Stimulated activated CD4-positive, alpha-beta T cell treated with anti-CD3 and anti-CD28 coated beads, TNF-alpha, amount 100 ng/mL, for 4 hours (primary cell): ENCODE data around the gene TBC1D22A.
"Not testable (repeated sequence)": the region's sequence is repeated elsewhere in the genome, so short reads cannot be mapped to it uniquely, and the experiment has no call there.

Source experiments
- DNase-seq, 3 experiments: peaks; one replicate each; pipeline ENCODE4 v3.0.0-alpha.2; 2020; ENCODE audit warnings: low read depth in 3 of 3

Gene TBC1D22A

DNA sequence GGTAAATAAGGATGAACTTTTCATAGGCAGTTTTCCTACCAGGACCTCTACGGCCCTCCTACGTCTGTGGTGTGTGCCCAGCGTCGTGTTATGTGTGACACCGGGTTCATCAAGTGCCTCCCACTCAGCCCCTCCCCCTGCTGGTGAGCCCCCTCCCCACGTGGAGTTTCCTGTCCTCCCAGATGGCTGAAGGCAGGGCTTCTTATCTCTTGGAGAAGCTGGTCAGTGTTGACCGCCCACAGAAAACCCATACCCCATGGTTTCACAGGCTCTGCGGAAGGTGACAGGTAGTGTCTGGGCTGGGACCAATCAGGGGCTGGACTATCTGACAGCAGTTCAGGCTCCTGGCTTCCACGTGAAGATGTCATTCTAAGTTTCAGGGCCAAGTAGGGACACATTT, 393.5 kb downstream of the TBC1D22A start:
- no peak for DNase-seq

DNA sequence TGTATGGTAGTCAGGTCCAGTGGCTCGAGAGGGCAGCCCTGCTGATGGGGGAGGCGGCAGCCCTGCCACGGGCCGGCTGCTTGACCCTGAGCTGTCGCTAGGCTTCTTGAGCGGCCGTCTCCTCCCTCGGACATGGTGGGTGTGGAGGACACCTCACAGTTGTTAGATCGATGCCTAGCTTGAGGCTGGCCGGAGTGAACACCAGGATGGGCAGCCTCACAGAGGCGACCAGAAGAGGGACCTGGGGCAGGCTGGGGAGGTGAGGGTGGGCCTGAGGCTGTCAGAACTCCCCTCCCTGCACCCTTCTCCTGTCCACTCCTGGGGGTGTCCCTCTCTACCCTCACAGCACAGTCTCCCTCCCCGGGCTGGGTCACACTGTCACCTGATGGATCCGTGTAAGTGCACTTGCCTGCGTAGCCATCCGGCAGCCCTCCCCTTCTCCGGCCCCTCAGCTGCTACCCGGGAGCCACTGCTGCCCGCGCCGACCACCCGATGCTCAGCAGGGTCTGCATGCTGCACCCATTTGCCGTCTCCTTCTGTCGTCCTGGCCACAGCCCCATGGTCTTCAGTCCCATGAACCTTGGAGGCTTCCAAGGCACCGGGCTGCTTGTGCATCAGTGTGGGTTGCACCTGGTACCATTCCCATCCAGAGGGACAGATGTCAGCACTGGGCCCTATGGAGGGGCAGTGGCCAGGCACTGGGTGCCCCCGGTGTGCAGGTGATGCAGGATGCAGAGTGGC, 394.1 kb downstream of the TBC1D22A start:
- no peak for DNase-seq

DNA sequence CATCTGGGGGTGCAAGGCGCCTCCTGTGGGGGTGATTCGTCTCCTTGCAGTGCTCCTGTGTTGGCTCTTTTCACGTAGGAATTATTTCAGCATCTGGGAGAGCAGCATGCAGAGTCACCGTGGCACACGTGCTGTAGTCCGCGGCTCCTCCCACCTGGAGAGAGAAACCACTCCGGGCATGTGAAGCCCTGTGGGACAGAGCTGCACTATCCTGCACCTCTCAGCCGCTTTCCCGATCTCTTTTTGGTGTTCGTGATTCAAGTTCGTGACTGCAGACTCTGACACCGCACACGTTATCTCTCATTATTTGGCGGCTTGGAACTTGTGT, 394.6 kb downstream of the TBC1D22A start:
- DNase-seq: no peak

DNA sequence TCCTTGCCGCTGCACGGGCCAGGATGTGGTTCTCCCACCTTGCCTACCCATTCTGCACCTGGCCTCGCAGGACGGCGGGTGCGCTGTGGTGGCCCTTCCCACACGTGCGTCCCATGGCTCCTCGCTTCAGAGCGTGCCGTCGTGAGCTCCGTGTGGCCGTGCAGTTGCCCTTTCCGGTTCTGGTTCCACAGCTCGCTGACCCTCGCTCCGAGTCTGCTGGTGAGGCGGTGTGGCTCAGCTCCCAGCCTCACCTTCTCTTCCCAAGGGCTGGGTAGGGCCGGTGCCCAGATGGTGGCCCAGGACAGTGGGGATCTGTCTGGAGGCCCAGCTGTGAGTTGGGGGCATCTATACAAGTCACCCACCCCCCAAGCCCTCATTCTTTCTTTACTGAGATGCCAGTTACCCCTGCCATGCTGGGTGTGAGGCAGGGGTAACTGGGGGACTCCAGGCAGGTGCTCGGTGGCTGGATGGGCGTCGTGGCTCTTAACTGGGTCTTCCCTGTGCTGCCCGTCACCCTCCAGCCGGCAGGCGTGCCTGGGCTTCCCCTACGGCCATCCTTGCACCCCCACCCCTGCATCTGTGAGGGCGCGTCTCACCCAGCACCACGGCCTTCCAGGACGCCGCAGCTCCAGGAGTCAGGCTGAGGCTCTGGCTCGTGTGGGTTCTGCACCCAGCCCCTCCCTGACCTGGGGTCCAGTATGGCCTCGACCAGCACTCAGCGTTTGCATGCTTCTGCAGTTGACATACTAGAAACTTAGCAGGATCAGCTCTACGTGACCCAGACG, 395.2 kb downstream of the TBC1D22A start:
- no peak for DNase-seq

DNA sequence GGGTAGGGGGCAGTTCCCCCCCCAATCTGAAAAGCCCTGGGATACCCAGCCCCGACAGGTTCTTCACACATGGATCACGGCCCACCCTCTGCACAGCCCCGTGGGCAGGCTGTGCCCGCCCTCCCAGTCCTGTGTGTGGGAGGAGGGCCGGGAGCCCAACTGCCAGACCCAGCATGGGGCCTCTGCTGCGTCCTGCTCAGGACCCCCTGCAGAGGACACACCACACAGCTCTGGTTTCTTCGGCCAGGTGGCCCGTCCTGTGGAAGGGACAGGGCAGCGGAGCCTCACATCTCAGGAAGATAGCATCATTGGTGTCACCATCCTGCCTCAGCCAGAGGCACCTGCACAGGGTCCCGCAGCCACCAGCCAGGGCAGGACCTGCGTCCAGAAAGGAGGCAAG, 396.0 kb downstream of the TBC1D22A start:
- DNase-seq: no peak

DNA sequence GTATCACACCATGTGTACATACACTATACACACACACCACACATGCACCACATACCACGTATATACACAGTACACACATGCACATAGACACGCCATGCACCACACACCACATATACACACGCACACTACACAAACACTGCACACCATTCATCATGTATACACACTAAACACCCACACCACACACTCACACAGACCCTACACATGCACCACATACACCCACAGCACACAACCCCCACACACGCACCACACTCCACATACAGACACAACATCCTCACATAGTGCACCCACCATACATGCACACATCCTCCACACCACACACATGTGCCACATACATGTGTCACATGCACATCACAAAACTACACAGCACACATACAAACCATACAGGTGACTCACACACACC, 397.1 kb downstream of the TBC1D22A start:
- no peak for DNase-seq

DNA sequence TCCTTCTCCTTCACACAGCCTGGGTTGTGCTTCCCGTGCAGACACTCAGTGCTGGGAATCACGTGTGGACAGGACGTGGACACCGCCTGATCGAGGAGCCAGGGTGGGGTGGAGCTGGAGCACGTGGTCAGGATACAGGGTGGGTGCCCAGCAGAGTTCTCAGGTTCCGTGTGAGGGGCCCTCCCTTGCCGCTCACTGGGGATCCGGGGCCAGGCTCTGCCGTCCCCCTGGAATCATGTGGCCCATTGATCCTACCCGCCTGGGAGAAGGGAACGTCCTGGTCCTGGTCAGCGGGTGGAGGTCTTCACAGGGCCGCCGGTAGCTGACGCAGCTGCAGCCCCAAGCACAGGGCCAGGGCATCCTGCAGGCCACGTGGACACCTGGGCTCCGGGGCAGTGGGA, 397.7 kb downstream of the TBC1D22A start:
- DNase-seq: no peak

DNA sequence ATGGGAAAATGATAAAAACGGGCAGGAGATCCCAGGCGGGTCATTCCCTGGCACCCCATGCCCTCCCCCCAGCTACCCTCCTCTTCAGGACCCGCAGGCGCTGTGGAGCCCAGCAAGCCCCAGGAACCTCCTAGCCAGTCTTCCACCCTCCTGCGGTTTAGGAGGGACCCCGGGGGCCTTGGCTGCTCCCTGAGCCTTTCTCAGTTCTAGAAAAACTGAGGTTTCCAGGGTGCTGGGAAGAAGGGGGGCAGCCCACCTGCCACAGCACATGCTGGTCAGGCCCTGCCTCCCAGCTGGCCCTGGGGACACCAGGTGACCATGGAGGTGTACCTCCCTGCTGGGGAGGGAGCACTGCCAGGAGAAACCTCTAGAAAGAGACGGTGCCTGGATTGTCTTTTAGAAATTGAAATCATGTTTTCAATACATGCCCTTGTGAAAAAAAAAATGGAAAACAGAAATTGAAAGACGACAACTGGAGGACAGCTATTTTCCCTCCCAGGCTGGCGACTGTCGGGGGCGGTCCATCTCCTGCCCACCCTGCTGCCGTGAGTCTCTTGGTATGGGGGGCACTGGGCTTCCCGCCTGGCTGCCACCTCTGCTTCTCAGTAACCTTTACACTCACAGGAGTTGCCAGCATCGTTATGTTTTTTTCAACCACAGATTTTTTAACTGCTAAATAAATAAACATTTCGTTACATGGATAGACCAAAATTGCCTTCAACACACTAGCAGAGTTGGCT, 398.5 kb downstream of the TBC1D22A start:
- no peak for DNase-seq

DNA sequence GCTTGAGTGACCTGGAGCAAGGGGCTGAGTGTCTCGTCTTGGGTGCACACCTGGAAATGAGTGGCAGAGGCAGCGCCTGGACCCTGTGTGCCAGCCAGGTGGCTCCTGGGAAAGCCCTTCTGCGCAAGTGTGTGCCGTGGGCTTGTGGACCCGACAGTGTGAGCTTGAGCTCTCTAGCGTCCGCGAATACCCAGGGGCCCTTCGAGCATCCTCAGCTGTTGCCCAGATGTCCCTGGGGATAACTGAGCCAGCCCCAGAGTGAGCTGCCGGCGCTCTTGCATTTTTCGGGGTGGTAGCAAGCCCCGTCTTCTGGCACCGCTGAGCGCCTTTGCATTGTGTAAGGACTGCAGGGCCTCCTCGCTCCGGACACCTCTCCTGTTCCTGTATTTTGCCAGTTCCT, 399.2 kb downstream of the TBC1D22A start:
- DNase-seq: no peak

DNA sequence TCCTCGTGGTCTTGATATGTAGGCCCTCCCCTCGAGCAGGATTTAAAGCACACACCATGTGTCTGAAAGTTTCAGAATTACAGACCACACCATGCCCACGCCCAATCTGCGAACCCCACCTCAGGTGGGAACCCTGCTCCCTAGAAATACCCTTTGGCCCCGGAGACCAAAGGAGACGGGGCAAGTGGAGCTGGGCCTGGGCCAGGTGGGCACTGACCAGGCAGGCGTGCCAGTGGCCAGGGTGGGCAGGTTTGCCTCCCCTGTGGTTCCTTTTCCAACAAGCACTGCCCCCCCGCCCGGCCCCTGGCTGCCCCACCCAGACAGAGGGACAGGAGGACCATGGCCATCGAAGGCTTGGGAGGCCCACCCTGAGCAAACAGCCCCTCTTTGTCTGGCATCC, 400.4 kb downstream of the TBC1D22A start:
- DNase-seq: no peak

DNA sequence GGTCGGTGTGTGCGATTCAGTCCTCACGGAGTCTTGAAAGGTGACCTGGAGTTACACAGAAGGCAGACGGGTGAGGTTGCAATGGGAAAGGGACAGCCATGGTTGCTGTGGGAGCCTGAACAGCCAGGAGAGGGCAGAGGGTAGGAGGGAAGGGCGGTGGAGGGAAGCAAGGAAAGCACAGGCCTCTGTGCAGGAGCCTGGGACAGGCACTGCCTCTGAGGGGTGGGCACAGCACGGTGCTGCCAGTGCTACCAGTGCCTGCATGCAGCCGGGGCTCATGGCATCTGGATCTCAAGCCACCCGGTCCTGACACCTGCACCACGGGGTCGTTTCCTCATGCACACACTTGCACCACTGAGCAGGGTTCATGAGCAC, 401.0 kb downstream of the TBC1D22A start:
- DNase-seq: no peak

DNA sequence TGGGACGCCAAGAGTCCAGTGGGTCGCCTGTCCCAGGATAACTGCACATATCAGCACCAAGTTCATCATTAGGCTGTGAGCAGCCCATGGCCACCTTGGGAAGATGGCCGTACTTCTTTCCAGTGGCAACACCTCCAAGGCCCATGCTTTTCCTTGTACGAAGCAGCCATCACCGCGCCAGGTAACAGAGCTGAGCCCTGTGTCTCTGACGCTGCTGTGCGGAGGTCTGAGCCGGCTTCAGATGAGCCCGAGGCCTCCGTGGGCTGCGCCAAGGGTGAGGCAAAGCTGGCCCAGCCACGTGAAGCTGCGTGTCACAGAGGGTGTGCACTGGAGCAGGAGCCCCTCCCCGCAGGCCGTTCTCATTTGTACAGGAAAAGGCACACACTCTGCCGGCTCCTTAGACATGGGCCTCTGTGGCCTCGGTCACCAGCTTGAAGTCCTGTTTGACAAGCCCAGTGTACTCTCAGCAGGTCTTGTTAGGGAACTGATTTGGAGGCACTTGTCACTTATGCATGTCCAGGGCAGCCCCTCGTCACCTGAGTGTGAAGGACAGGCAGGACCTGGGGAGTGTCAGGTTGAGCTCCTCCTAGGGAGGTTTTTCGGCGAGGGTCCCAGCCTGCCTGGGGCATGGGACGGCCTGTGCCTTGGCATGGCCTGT, 401.5 kb downstream of the TBC1D22A start:
- no peak for DNase-seq

DNA sequence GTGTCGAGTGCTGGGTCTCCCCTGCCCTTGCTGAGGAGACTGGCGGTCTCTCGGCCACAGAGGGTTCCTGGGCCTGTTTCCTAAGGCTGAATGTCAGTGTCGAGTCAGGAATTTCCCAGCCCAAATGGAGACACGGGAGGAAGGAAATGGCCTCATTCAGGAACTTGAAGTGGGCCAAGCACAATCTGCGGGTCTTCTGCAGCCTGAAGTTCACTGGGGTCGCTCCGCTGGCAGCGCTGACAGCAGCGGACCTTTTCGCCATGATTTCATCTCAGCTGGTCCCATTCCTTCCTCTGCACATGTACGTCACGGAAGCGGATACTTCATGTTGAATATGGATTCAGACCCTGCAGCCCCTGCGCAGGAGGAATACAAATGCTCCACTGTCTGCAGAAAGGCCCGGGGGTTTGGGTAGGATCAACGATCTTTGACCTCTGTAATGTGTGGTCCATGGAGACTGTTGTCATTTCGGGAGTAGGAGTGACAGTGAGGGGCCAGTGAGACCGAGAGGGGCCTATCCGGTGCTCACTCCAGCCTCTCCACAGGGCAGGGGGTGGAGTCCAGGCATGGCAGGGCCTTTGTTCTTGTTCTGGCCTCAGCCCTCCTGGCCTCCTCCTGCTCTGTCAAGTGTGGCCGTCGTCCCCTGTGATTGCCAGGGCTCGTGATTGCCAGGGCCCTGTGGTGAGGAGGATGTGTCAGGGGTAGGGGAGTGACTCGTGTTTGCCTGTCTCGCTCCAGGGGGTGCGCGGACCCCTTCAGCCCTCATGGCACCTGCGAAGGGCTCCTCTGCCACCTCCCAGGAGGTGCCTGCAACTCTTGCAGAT, 402.3 kb downstream of the TBC1D22A start:
- DNase-seq: no peak

DNA sequence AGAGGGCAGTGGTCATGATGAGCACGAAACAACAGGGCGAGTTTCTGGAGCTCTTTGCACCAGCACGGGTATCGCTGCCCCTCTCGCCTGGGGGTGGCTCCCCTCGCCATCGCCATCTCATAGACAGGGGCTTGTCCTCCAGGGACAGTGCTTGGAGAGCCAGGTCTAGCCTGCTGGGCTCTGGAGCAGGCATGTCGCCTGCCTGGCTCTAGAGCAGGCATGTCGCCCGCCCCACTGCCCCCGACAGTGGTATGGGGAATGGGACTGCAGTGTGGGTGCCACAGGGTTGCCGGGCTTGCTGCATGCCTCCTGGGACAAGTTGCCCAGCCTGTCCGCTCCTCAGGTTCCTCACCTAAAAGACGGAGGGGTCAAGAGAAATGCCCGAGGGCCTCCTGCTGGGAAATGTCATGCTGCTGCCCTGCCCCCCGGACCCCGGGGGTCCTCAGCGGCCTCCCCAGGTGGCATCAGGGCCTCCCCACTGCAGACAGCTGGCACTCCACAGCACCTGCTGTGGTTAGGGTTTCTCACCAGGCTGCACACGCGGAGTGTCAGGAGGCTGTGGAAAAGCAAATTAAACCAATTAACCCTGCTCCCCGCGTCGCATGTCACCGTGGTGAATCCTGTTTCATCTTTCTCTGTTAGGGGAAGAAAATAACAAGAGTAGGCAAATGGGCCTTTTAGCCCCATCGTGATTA, 403.0 kb downstream of the TBC1D22A start:
- DNase-seq: no peak

DNA sequence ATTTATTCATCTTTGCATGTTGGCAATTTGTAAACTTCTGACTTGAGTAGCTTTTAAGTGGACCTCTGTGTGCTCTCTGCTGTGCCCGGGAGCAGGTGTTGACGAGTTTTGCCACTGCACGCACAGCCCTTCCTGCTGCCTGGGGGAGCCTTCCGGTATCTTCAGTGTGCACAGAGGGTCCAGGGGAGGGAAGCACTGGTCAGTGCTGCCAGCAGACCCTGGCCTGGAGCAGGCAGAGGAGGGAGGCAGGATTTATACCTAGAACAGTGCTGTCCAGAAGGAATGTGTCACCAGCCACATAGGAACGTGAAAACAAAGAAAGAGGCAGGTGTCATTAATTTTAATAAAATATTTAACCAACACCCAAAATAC, 403.6 kb downstream of the TBC1D22A start:
- DNase-seq: no peak

DNA sequence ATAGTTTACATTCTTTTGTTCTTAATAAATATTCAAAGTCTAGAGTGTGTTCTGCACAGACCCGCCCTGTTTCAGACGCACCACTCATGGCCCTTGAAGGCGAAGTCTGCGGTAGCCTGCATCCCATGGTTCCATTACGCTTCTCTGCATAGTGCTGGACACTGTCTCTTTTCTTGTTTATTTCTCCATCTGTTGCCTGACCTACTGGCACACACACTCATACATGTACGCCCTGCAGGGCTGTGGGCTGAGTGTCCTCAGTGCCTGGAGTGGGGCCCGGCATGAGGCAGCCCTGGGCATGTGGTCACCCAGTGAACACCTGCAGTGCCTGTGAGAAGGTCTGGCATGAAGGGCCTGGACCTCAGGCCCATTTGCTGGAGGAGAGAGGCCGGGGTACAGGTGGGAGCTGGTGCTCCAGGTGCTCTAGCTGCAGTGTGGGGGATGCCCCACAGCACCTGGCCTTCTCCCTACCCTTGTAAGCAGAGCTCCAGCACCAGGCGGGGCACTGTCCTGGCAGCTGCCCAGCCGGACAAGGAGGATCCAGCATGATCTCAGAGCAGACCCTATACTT, 404.1 kb downstream of the TBC1D22A start:
- no peak for DNase-seq

DNA sequence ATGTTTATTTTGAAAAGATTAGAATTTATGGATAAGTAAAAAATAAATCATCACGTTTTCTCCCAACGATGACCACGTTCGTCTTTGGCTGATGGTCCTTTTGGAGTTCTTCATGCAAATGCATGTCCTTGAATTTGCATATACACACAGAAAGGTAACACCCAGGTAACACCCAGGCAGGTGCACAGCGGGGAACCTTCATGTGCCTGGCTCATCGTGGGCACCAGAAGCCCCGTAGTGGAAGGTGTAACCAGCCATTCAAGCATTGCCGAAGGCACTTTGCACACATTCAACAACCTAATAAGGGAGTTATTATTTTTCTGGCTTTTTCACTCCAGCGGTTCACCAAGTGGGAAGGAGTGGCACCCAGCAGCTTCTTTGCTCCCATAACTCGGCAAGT, 404.6 kb downstream of the TBC1D22A start:
- no peak for DNase-seq

DNA sequence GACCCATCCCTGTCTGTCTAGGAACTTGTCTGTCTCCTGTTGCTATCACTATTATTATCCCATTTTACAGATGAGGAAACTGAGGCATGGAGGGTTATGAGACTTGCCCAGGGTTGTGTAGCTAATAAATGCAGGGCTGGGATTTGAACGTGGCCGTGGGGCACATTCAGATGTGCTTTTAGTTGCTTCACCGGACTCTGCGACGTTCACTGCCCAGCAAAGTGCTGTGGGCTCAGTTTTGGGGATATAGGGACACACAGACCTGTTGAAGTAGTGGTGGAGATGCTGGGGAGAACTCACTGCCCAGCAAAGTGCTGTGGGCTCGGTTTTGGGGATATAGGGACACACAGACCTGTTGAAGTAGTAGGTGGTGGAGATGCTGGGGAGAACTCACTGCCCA, 405.5 kb downstream of the TBC1D22A start:
- DNase-seq: not testable (repeated sequence)

DNA sequence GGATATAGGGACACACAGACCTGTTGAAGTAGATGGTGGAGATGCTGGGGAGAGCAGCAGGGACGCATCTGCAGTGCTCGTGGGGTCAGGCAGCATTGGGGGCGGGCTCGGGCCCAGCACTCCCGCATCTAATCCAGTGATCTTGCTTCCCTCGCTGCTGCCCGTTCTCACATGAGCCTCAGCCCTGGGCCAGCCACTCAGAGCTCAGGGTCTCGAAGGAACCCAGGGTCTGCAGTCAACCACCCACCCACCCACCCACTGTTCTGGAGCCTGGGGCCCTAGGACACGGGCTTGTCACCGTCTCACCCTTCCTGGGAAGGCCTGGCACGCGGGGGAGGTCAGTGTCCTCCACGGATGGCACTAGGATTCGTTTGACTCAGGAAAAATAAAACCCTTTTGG, 406.0 kb downstream of the TBC1D22A start:
- no peak for DNase-seq
